ENCODE results near the gene CDK18.

The CDK18 gene

GRCh38 chr1:205580923-205581180 lies 76.4 kb downstream of the CDK18 start:
- Histone ChIP-seq H4K20me1 (ENCODE audit: insufficient read depth) (no peaks in the 10 kb centered on the region), H3K4me3 (IDR thresholded peaks at IDR 0.05; ENCODE audit: insufficient read depth, low read depth, low read length) (no peak overlapping the region), H3K4me1 (ENCODE audit: low read depth, poor library complexity, severe bottlenecking) (no peaks in the 10 kb centered on the region), H2AFZ (ENCODE audit: low read depth) (no peak overlapping the region), H3K27ac (no peak overlapping the region), H3K9ac (no peak overlapping the region), H3K27me3 (ENCODE audit: insufficient read depth, low read depth) (peaks cover 19% of the 10 kb centered on the region; the same call in 1 of the 2 replicates), H3K4me2 (no peak overlapping the region), H3K79me2 (ENCODE audit: insufficient read depth, low read depth) (no peaks in the 10 kb centered on the region), H3K36me3 (ENCODE audit: insufficient read depth) (no peaks in the 10 kb centered on the region)
- TF ChIP-seq CTCF (conservative IDR thresholded peaks at IDR 0.05; ENCODE audit: low read depth, low read length): no peak

- Histone ChIP-seq H3K79me2 (ENCODE audit: insufficient read depth, low read depth) (no peaks in the 10 kb centered on the region), H3K27me3 (ENCODE audit: insufficient read depth, low read depth) (peaks cover 17% of the 10 kb centered on the region; the same call in 1 of the 2 replicates), H2AFZ (ENCODE audit: low read depth) (no peak overlapping the region), H3K27ac (no peak overlapping the region), H3K4me1 (ENCODE audit: low read depth, poor library complexity, severe bottlenecking) (no peaks in the 10 kb centered on the region), H3K4me2 (no peak overlapping the region), H3K9ac (no peak overlapping the region), H4K20me1 (ENCODE audit: insufficient read depth) (no peaks in the 10 kb centered on the region), H3K4me3 (IDR thresholded peaks at IDR 0.05; ENCODE audit: insufficient read depth, low read depth, low read length) (no peak overlapping the region), H3K36me3 (ENCODE audit: insufficient read depth) (no peaks in the 10 kb centered on the region)
- TF ChIP-seq CTCF (conservative IDR thresholded peaks at IDR 0.05; ENCODE audit: low read depth, low read length): no peak
Measured at GRCh38 chr1:205581321-205581980, 77.0 kb downstream of the CDK18 start.

- H2AFZ ChIP-seq (ENCODE audit: low read depth): no peak overlapping the region
- H3K27ac ChIP-seq: no peak overlapping the region
- no peak overlapping the region for H3K4me2 ChIP-seq
- H3K4me3 ChIP-seq (IDR thresholded peaks at IDR 0.05; ENCODE audit: insufficient read depth, low read depth, low read length): no peak overlapping the region
- H4K20me1 ChIP-seq (ENCODE audit: insufficient read depth): no peaks in the 10 kb centered on the region
- H3K79me2 ChIP-seq (ENCODE audit: insufficient read depth, low read depth): no peaks in the 10 kb centered on the region
- H3K36me3 ChIP-seq (ENCODE audit: insufficient read depth): no peaks in the 10 kb centered on the region
- TF ChIP-seq CTCF (conservative IDR thresholded peaks at IDR 0.05; ENCODE audit: low read depth, low read length): no peak
- H3K27me3 ChIP-seq (ENCODE audit: insufficient read depth, low read depth): peaks cover 12% of the 10 kb centered on the region; the same call in 1 of the 2 replicates
- no peak overlapping the region for H3K9ac ChIP-seq
- no peaks in the 10 kb centered on the region for H3K4me1 ChIP-seq (ENCODE audit: low read depth, poor library complexity, severe bottlenecking)
Measured at GRCh38 chr1:205582046-205582445, 77.6 kb downstream of the CDK18 start.
